ENCODE results near the gene FABP1.

DNA sequence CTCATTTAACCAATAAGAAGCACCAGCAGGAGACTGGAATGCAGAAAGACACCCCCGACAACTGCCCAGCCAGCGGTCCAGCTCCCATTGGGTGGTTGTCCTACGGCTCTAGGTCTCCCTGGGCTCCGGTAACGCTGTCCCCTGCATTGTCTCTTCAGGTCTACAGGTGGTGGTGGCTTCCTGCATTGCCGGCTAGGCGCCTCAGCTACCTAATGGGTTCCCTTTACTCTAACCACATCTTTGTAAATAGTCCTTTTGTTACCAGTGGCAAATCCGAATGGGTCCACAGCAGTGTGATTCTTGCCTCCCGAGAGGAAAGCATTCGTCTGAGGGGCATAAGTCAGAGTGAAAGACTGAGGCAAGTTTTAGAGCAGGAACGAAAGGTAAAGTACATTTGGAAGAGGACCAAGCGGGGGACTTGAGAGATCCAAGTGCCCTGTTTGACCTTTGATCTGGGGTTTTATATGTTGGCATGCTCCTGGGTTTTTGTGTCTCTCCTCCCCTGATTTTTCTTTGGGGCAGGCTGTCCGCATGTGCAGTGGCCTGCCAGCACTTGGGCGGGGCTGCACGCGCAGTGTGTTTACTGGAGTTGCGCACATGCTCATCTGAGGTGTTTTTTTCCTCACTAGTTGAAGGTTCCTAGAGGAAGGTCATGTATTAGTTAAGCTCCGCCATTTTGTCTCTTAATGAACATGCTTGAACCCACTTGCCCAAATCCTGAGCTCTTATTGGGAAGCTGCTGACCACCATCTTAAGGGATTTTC, 11.0 kb downstream of the FABP1 start:
- TF ChIP-seq CTCF (IDR thresholded peaks at IDR 0.05) (no peak), ZFX (IDR thresholded peaks at IDR 0.05; ENCODE audit: borderline replicate concordance) (no peak)

All from 22Rv1 (cell line).